GM20000 (cell line): ENCODE measurements around the gene DSCAM.

Experiments used
- DNase-seq: peaks from one replicate; pipeline ENCODE4 v3.0.0; 2012; ENCODE audit warnings: low spot score
- CTCF ChIP-seq: IDR thresholded peaks from 2 replicates; pipeline ENCODE4 v1.5.1; 2012; ENCODE audit warnings: mild to moderate bottlenecking, control low read depth; ENCODE audit errors: extremely low read depth, missing control alignments

Gene DSCAM

DNA sequence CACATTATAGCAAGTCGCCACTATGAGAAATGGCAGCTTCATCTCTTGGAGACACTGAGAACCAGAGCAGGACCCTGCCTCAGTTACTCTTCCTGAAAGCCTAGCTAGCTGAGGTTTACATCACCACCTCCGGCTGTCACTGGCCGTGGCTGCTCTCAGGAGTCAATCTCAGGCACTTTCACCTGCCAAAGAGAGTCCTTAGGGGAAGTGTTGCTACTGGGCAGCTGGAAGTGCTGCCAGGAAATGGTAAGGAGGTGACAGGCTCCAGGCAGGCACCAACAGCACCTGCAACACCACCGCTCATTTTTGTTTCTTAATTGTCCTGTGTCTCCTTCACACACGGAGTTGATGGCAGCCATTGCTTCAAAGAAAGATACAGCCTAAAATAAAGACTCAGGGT is 92.5 kb downstream of the DSCAM start:
- TF ChIP-seq CTCF, result no peak
- no peak for DNase-seq

GRCh38 chr21:40753756-40754155 is 93.2 kb downstream of the DSCAM start:
- no peak for DNase-seq
- TF ChIP-seq CTCF, result no peak

DNA sequence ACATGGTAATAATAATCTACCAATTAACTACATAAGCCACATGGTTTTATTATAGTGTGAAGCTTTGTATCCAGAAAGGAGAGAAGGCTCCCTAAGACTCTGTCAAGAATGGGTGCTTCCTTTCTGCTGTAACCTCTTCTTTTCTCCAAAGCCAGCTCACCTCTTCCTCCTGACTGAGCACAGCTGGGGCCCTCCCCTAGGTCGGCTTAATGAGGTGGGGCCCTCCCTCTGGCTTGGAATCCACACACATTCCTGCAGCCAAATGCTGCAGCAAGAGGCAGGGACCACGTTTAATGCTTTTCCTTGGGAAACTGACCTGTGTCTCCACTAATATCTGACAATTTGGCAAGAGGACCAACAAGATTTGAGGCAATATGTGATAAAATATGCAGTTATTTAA is 94.8 kb downstream of the DSCAM start:
- no peak for DNase-seq
- no peak for TF ChIP-seq CTCF

DNA sequence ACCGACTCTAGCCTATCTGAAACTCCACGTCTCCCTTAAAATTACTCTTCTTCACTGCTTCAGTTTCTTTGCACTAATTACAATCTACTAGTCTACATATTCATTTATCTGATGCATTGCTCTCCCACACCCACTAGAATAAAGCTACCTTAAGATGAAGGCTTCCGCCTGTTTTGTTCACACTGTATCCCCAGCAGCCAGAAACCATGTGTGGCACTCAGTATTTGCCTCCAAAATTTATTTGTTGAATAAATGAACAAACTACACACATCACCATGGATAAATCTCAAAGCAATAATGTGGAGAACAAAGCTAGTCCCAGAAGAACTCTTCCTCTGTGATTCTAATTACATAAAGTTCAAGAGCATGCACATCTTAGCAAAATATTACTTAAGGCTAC is 95.7 kb downstream of the DSCAM start:
- no peak for DNase-seq
- TF ChIP-seq CTCF, result no peak

DNA sequence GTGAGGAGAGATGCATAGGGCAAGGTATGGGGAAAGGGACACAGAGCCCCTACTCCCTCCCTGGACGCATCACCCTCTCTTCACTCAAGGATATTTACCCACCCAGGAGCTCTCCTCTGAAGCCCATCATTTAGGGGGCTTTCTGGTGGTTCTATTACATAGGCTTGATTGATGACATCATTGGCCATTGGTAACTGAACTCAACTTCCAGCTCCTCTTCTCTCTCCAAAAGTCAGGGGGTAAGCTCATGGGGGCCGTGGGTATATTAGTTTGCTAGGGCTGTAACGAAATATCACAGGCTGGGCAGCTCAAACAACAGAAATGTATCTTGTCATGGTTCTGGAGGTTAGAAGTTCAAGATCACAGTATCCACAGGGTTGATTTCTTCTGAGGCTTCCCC is 110.8 kb downstream of the DSCAM start:
- no peak for TF ChIP-seq CTCF
- no peak for DNase-seq

GRCh38 chr21:40733024-40733397 is 113.9 kb downstream of the DSCAM start:
- TF ChIP-seq CTCF, result no peak
- no peak for DNase-seq

GRCh38 chr21:40732253-40733023 is 114.5 kb downstream of the DSCAM start:
- no peak for DNase-seq
- no peak for TF ChIP-seq CTCF
